ENCODE results near the gene S1PR1. TPM values are rescaled to one million over a fixed set of nuclear protein-coding genes. Genes with fewer than 3 reads are reported as not detected.
A peak's percentile ranks its signal among the peaks of the same experiment; 100 is the strongest.

Gene S1PR1
- total RNA-seq, 1 donor = 2.8 TPM

GRCh38 chr1:101247404-101248287 is 10.8 kb downstream of the S1PR1 start:
- no peak overlapping the region for H3K4me3 ChIP-seq (ENCODE audit: low read depth, low read length)
- no peak for DNase-seq (ENCODE audit: low read depth)
- TF ChIP-seq, protein P1, sequence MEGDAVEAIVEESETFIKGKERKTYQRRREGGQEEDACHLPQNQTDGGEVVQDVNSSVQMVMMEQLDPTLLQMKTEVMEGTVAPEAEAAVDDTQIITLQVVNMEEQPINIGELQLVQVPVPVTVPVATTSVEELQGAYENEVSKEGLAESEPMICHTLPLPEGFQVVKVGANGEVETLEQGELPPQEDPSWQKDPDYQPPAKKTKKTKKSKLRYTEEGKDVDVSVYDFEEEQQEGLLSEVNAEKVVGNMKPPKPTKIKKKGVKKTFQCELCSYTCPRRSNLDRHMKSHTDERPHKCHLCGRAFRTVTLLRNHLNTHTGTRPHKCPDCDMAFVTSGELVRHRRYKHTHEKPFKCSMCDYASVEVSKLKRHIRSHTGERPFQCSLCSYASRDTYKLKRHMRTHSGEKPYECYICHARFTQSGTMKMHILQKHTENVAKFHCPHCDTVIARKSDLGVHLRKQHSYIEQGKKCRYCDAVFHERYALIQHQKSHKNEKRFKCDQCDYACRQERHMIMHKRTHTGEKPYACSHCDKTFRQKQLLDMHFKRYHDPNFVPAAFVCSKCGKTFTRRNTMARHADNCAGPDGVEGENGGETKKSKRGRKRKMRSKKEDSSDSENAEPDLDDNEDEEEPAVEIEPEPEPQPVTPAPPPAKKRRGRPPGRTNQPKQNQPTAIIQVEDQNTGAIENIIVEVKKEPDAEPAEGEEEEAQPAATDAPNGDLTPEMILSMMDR (IDR thresholded peaks at IDR 0.05; ENCODE audit: insufficient read depth, low read length) = no peak

DNA sequence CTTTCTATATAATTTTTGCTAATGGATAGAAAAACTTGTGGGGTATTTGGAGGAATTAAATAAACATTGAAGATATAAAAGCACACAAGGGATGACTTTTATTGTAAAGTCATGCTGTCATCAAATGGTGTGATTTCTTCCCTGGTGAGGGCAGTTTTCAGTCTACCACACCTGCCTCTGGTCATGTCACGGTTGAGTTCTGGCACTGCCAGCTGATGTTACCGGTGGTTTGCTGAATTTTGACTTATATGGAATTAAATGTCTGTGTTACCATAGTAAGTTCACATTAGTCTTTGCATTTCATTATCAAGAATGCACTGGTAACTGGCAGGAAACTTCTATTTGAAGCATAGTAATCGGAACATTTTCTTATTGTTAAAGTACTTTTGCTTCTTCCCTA is 13.4 kb downstream of the S1PR1 start:
- TF ChIP-seq, protein P1 (IDR thresholded peaks at IDR 0.05; ENCODE audit: insufficient read depth, low read length) = no peak
- DNase-seq (ENCODE audit: low read depth) = no peak
- H3K4me3 ChIP-seq (ENCODE audit: low read depth, low read length) = no peak overlapping the region

GRCh38 chr1:101250656-101251272 is 13.9 kb downstream of the S1PR1 start:
- DNase-seq (ENCODE audit: low read depth) = peak; percentile 38
- H3K4me3 ChIP-seq (ENCODE audit: low read depth, low read length) = no peak overlapping the region
- TF ChIP-seq, protein P1 (IDR thresholded peaks at IDR 0.05; ENCODE audit: insufficient read depth, low read length) = no peak

DNA sequence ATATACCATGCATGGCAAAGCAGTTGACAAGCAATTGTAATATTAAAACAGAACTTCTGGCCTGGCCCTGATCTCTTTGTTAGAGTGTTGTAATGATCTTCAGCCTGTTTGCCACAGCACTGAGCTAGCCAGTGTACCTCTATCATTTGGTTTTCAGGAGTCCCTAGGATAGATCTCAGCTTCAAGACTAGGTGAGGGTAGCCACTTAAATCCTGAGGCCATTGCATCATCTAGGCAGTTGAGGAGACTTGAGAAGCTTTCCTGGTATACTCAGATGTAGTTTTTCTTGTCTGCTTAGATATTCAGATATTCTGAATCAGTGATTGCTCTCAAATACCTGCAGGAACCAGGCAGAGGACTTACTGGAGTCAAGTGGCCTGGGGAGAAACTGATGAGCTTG is 14.7 kb downstream of the S1PR1 start:
- H3K4me3 ChIP-seq (ENCODE audit: low read depth, low read length) = no peak overlapping the region
- TF ChIP-seq, protein P1 (IDR thresholded peaks at IDR 0.05; ENCODE audit: insufficient read depth, low read length) = no peak
- no peak for DNase-seq (ENCODE audit: low read depth)

DNA sequence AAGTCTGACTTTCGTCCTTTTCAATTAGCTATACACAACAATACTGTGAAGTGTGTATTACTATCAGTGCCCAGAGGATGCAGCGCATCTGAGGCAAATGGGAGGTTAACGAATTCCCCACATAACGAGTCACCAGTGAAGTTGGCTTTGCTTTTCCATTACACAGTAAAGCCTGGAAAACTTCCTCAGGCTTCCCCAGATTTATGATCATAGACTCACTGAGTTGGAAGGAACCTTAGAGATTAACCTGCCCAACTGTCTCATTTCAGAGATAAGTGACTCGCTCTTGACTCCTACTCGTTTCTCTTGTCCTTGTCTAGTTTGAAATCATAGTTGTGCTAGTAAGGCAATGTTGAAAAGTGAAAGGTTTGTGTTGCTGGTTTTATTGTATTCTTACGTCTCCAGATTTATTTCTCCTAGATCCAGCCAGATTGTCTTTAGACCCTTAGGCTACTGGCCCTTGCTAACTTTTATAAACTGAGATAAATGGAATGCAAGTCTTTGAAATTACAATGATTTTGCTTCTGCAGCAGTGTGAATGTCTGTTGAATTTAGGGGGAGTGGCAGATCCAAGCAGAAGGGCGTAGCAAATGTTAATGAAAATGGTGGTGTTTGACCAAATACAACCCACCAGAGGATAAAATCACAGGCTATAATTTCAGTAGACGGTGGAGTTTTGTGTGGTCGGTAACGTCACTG is 17.3 kb downstream of the S1PR1 start:
- DNase-seq (ENCODE audit: low read depth) = peak; percentile 83
- no peak overlapping the region for H3K4me3 ChIP-seq (ENCODE audit: low read depth, low read length)
- TF ChIP-seq, protein P1 (IDR thresholded peaks at IDR 0.05; ENCODE audit: insufficient read depth, low read length) = no peak

- TF ChIP-seq, protein P1 (IDR thresholded peaks at IDR 0.05; ENCODE audit: insufficient read depth, low read length) = no peak
- DNase-seq (ENCODE audit: low read depth) = peak; percentile 13
- no peak overlapping the region for H3K4me3 ChIP-seq (ENCODE audit: low read depth, low read length)
Measured at GRCh38 chr1:101257500-101258325, 20.9 kb downstream of the S1PR1 start.
